ENCODE measurements around the gene KIF5B. TPM values are rescaled to one million over a fixed set of nuclear protein-coding genes. Genes with fewer than 3 reads are reported as not detected.

The KIF5B gene
- total and polyA plus RNA-seq, 9 of the 15 experiments (the other 6 are each of a cell fraction or from before 2014, with no cell fraction given), result 24.4 to 94.4 (median 68.9) TPM

DNA sequence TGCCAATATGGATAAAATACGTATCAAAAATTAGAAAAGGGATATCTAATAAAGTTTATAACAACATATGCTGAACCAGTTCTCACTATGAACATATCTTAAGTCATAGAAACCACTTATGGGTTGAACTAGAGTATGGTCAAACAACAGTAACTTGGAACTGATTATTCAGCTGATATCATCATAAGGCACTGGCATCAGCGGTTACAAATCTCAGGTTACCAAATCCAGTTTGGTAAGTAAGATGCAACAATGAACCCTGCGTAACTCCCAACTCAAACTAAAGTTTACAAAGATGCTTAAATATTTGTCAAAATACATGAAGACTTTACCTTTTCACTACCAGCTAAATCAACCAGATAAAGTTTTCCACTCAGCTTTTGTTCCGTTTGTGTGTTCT is 19.3 kb downstream of the KIF5B start:
- DNase-seq (ENCODE audit: extremely low read depth in 1 of 4, low spot score in 3 of 4) (no peak), ATAC-seq (no peak), FAIRE-seq (no peak)
- TF ChIP-seq HEY1 (CRISPR knock-in tag; IDR thresholded peaks at IDR 0.05; ENCODE audit: borderline replicate concordance), result no peak
- TF ChIP-seq ZZZ3 (IDR thresholded peaks at IDR 0.05), result no peak
- no peak for TF ChIP-seq PYGO2 (tag; IDR thresholded peaks at IDR 0.05)
- no peak for TF ChIP-seq TCF7L2 (IDR thresholded peaks at IDR 0.05; ENCODE audit: low read depth, low read length)
- Histone ChIP-seq H3K4me2 (ENCODE audit: insufficient read depth, low read length) (no peak overlapping the region), H3K36me3 (ENCODE audit: control insufficient read depth, insufficient read depth, low read length) (peaks cover 89% of the 10 kb centered on the region), H3K27ac (ENCODE audit: extremely low read depth, low read depth, low read length) (no peak overlapping the region), H3K9me3 (replicated peaks; ENCODE audit: control insufficient read depth, insufficient read depth, low read depth, low read length) (no peaks in the 10 kb centered on the region), H2AFZ (ENCODE audit: low read depth, low read length) (no peak overlapping the region), H3K4me1 (replicated peaks in 1 of 2; ENCODE audit: control insufficient read depth in 2 of 2, insufficient read depth in 2 of 2, low read length in 2 of 2) (no peaks in the 10 kb centered on the region), H3K79me2 (ENCODE audit: control insufficient read depth, insufficient read depth, low read length) (peaks cover 30% of the 10 kb centered on the region), H3K9me1 (ENCODE audit: control insufficient read depth, insufficient read depth, low read length) (no peaks in the 10 kb centered on the region), H3K9ac (ENCODE audit: insufficient read depth in 1 of 2, low read depth in 2 of 2, low read length in 2 of 2) (no peak overlapping the region), H3K27me3 (ENCODE audit: control insufficient read depth in 2 of 2, insufficient read depth in 2 of 2, low read length in 2 of 2) (no peaks in the 10 kb centered on the region), H3K4me3 (no peak overlapping the region), H4K20me1 (replicated peaks; ENCODE audit: control insufficient read depth, insufficient read depth, low read length) (no peaks in the 10 kb centered on the region)
- 95% methylated on average over 4 of the region's 4 CpGs for WGBS (ENCODE audit: insufficient coverage, low coverage, missing lambda C conversion rate)
- no TSS peak for BruUV-seq (replicated peaks)
- ChIA-PET CTCF (ENCODE audit: low intra/inter-chr PET ratio) (no interaction called here), POLR2A (no interaction called here)
- intact Hi-C loops (cut with micrococcal nuclease), result no loop called here
- in situ Hi-C loops (cut with MboI), result no loop called here

GRCh38 chr10:32035038-32035437 is 21.2 kb downstream of the KIF5B start:
- DNase-seq (ENCODE audit: extremely low read depth in 1 of 4, low spot score in 3 of 4) (no peak), ATAC-seq (no peak), FAIRE-seq (no peak)
- ChIA-PET CTCF (ENCODE audit: low intra/inter-chr PET ratio) (no interaction called here), POLR2A (interaction anchor here (1.0 kb wide), 1 partner anchor 174 kb away, joined by 4 read pairs; no protein-coding TSS in a partner anchor)
- Histone ChIP-seq H4K20me1 (replicated peaks; ENCODE audit: control insufficient read depth, insufficient read depth, low read length) (no peaks in the 10 kb centered on the region), H3K9me1 (ENCODE audit: control insufficient read depth, insufficient read depth, low read length) (no peaks in the 10 kb centered on the region), H3K27ac (ENCODE audit: extremely low read depth, low read depth, low read length) (no peak overlapping the region), H3K27me3 (ENCODE audit: control insufficient read depth in 2 of 2, insufficient read depth in 2 of 2, low read length in 2 of 2) (no peaks in the 10 kb centered on the region), H3K36me3 (ENCODE audit: control insufficient read depth, insufficient read depth, low read length) (peaks cover 96% of the 10 kb centered on the region), H3K4me2 (ENCODE audit: insufficient read depth, low read length) (no peak overlapping the region), H3K4me1 (replicated peaks in 1 of 2; ENCODE audit: control insufficient read depth in 2 of 2, insufficient read depth in 2 of 2, low read length in 2 of 2) (no peaks in the 10 kb centered on the region), H3K79me2 (ENCODE audit: control insufficient read depth, insufficient read depth, low read length) (peaks cover 12% of the 10 kb centered on the region; the same call in 2 of the 3 replicates), H3K9me3 (replicated peaks; ENCODE audit: control insufficient read depth, insufficient read depth, low read depth, low read length) (no peaks in the 10 kb centered on the region), H2AFZ (ENCODE audit: low read depth, low read length) (no peak overlapping the region), H3K9ac (ENCODE audit: insufficient read depth in 1 of 2, low read depth in 2 of 2, low read length in 2 of 2) (no peak overlapping the region), H3K4me3 (no peak overlapping the region)
- in situ Hi-C loops (cut with MboI) (no loop called here), intact Hi-C loops (cut with micrococcal nuclease) (no loop called here)
- TF ChIP-seq TSC22D4 (tag; IDR thresholded peaks at IDR 0.05) (no peak), ERF (CRISPR knock-in tag; IDR thresholded peaks at IDR 0.05) (no peak), NBN (IDR thresholded peaks at IDR 0.05; ENCODE audit: low read depth) (no peak), ZNF436 (CRISPR knock-in tag; IDR thresholded peaks at IDR 0.05) (no peak), ASH1L (IDR thresholded peaks at IDR 0.05; ENCODE audit: borderline replicate concordance, low read depth, partially characterized antibody) (no peak), RFX1 (IDR thresholded peaks at IDR 0.05) (no peak)
- WGBS (ENCODE audit: insufficient coverage, low coverage, missing lambda C conversion rate), result 94% methylated on average over 1 of the region's 1 CpG
- no TSS peak for BruUV-seq (replicated peaks)

Data from K562 (cell line).